GM13977 (cell line): ENCODE measurements around the gene ST3GAL2.
A peak's percentile ranks its signal among the peaks of the same experiment; 100 is the strongest.
"Not testable (repeated sequence)": the region's sequence is repeated elsewhere in the genome, so short reads cannot be mapped to it uniquely, and the experiment has no call there.

Experiments used
- DNase-seq: peaks from one replicate; pipeline ENCODE4 v3.0.0; 2012; ENCODE audit warnings: low spot score
- CTCF ChIP-seq: IDR thresholded peaks from 2 replicates; pipeline ENCODE4 v1.5.1; 2012; ENCODE audit warnings: mild to moderate bottlenecking, control low read depth; ENCODE audit not compliant: insufficient read depth; ENCODE audit errors: extremely low read depth, missing control alignments
- in situ Hi-C: fragments of 300-500 bp; cut with MboI; formaldehyde crosslinking; loops from one replicate; pipeline ENCODE4 v1.12.0; 2022; ENCODE audit warnings: low sequenced_read_pairs, low pct_unique_long_range_greater_than_20kb, mixed read lengths, inconsistent platforms; ENCODE audit not compliant: unreplicated experiment

The ST3GAL2 gene

DNA sequence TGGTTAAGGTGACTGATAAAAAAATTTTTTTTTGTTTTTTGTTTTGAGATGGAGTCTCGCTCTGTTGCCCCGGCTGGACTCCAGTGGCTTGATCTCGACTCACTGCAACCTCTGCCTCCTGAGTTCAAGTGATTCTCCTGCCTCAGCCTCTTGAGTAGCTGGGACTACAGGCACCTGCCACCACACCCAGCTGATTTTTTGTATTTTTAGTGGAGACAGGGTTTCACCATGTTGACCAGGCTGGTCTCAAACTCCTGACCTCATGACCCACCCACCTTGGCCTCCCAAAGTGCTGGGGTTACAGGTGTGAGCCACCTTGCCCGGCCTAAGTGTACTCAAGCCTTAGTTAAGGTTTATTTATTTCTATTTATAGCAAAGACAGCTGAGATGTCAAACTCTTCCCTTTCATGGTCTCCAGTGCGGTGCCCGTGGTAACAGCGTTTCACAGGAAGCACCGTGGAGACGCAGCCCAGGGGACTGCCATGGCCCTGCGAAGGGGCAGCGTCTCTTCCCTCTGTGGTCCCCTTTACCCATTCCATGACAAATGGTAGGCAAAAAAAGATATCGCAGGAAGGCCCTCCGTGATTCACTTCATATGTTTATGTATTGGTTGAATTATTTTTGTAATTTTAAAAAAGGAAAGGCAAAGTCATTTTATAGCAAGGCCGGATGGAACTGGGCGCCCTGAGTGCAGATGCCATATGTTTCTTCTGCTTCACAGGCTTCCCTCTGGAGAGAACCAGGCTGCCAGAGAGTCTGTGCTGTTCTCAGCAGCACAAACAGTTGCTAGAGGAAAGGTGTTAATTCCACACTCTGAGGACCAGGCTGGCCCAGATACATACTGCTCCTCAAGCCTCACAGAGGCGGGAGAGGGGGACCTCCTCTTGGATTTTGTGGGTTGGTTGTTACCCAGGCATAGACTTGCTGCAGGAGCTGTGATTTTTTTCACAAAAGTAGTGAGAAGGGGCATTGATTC is 63.0 kb downstream of the ST3GAL2 start:
- no peak for DNase-seq
- in situ Hi-C loops, result no loop called here
- no peak for TF ChIP-seq CTCF

- no peak for DNase-seq
- no peak for TF ChIP-seq CTCF
- in situ Hi-C loops, result no loop called here
Measured at GRCh38 chr16:70374213-70374612, 64.7 kb downstream of the ST3GAL2 start.

DNA sequence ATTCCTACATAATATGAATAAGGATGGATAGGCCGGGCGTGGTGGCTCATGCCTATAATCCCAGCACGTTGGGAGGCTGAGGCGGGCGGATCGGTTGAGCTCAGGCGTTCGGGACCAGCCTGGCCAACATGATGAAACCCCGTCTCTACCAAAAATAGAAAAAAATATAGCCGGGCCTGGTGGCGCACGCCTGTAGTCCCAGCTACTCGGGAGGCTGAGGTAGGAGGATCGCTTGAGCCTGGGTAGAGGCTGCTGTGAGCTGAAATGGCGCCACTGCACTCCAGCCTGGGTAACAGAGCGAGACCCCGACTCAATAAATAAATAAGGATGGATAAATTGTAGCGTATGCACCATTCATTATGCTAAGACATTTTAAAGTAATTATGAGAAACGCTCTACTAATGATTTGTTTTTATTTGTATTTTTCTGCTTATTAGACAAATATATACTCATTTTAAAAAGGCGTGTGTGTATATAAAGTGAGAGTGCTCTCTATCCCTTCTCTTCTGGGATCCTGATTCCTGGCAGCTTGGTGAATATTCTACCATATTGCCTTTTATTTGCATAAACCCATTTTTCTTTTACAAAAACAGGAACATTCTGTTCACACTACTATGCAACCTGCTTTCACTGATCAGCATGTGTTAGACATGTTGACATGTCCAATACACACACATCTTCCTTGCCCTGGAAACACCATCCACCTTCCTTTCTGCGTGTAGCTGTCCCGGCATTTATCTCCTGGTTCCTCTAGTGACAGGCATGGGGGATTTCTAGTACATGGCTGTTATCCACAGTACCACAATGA is 65.8 kb downstream of the ST3GAL2 start:
- no peak for TF ChIP-seq CTCF
- DNase-seq, result no peak
- in situ Hi-C loops, result no loop called here

- no peak for DNase-seq
- in situ Hi-C loops, result no loop called here
- TF ChIP-seq CTCF, result no peak
Measured at GRCh38 chr16:70370924-70371323, 68.0 kb downstream of the ST3GAL2 start.

GRCh38 chr16:70370145-70370544 is 68.8 kb downstream of the ST3GAL2 start:
- DNase-seq, in situ Hi-C loops: not testable (repeated sequence)
- peak; percentile 54 for TF ChIP-seq CTCF

- in situ Hi-C loops, result no loop called here
- DNase-seq, result no peak
- TF ChIP-seq CTCF, result no peak
Measured at GRCh38 chr16:70364399-70364798, 74.5 kb downstream of the ST3GAL2 start.
